HepG2 (cell line): ENCODE measurements around the gene TUBA4A. TPM values are rescaled to one million over a fixed set of nuclear protein-coding genes. Genes with fewer than 3 reads are reported as not detected.
A peak's percentile ranks its signal among the peaks of the same experiment; 100 is the strongest.

ENCODE experiments used
- ATAC-seq: fragments of 200-7000 bp; cut with Tn5 transposase; 3 replicates; pipeline ENCODE4 v1.9.1; 2020; ENCODE audit warnings: mild to moderate bottlenecking, moderate library complexity
- BruUV-seq: library from RNA; stranded (reverse); fragments of 400-500 nt; replicated peaks from 2 replicates; lab custom pipeline; 2021; lab: Mats Ljungman, UMichigan
- CTCF ChIA-PET: fragments of 300-600 bp; formaldehyde crosslinking; extraction: SDS; loops from one replicate; lab custom pipeline; 2021; ENCODE audit warnings: low total read pairs, inconsistent platforms, low intra/inter-chr PET ratio; lab: Yijun Ruan, JAX
- POLR2A ChIA-PET: fragments of 350-600 bp; sonication (Branson Sonifier 250); formaldehyde crosslinking; loops from one replicate; lab custom pipeline; 2020; ENCODE audit warnings: antibody characterized with exemption, inconsistent platforms; lab: Yijun Ruan, JAX
- DNase-seq: peaks from one replicate; pipeline ENCODE4 v3.0.0-alpha.2; 2015; ENCODE audit warnings: low spot score
- FAIRE-seq: peaks from 3 replicates; lab custom pipeline; 2011; peaks lifted over from hg19 to GRCh38; lab: Jason Lieb, UNC
- H2AFZ ChIP-seq: one replicate; pipeline ENCODE4 v1.6.1; 2011; ENCODE audit warnings: low read length, inconsistent platforms
- H3K27ac ChIP-seq: fragments of 300-600 bp; 3 replicates; pipeline ENCODE4 v1.8.0; 2011; ENCODE audit warnings: mixed run types, mild to moderate bottlenecking, mixed read lengths, low read length, inconsistent platforms; ENCODE audit not compliant: insufficient read depth; ENCODE audit errors: extremely low read length
- H3K27me3 ChIP-seq, 2 experiments: fragments of 200-600 bp in 1 of 2; 2 replicates in 1 of 2; 3 replicates in 1 of 2; pipeline versions ENCODE4 v1.6.0 to v1.8.0; 2011; ENCODE audit warnings: low read length in 2 of 2, mild to moderate bottlenecking in 2 of 2, moderate library complexity in 2 of 2, inconsistent platforms in 1 of 2; ENCODE audit not compliant: insufficient read depth in 2 of 2, control insufficient read depth in 1 of 2
- H3K36me3 ChIP-seq, 2 experiments: fragments of 200-600 bp in 1 of 2; replicated peaks in 1 of 2; 2 replicates in 1 of 2; 3 replicates in 1 of 2; pipeline versions ENCODE4 v1.5.1 to v1.8.0; 2011; ENCODE audit warnings: low read length in 2 of 2, inconsistent platforms in 1 of 2; ENCODE audit not compliant: insufficient read depth in 2 of 2, control insufficient read depth in 1 of 2
- H3K4me1 ChIP-seq: 2 replicates; pipeline ENCODE4 v1.5.1; 2012; ENCODE audit warnings: low read length, inconsistent platforms; ENCODE audit not compliant: insufficient read depth
- H3K4me2 ChIP-seq: 2 replicates; pipeline ENCODE4 v1.6.0; 2011; ENCODE audit warnings: low read depth, low read length, inconsistent platforms
- H3K4me3 ChIP-seq, 3 experiments: fragments of 200-600 bp in 1 of 3; sonication (generic), shearing (Covaris generic) in 1 of 3; replicated peaks in 1 of 3; 2 replicates each; pipeline ENCODE4 v1.5.1; 2011 to 2016; ENCODE audit warnings: low read length in 3 of 3, inconsistent platforms in 2 of 3, low read depth in 2 of 3, mild to moderate bottlenecking in 2 of 3, control low read depth in 1 of 3, mixed read lengths in 1 of 3; ENCODE audit not compliant: insufficient read depth in 1 of 3
- H3K79me2 ChIP-seq: one replicate; pipeline ENCODE4 v1.6.1; 2011; ENCODE audit warnings: low read length, inconsistent platforms; ENCODE audit not compliant: insufficient read depth
- H3K9ac ChIP-seq: 2 replicates; pipeline ENCODE4 v1.6.0; 2011; ENCODE audit warnings: mild to moderate bottlenecking, low read depth, low read length, inconsistent platforms; ENCODE audit not compliant: insufficient read depth
- H3K9me3 ChIP-seq: 2 replicates; pipeline ENCODE4 v1.5.1; 2012; ENCODE audit warnings: mild to moderate bottlenecking, low read length
- H4K20me1 ChIP-seq: 2 replicates; pipeline ENCODE4 v1.6.0; 2011; ENCODE audit warnings: inconsistent platforms, mild to moderate bottlenecking, low read length, moderate library complexity; ENCODE audit not compliant: insufficient read depth
- FIP1L1 ChIP-seq: fragments of 200-400 bp; formaldehyde crosslinking; IDR thresholded peaks from 2 replicates; pipeline ENCODE4 v1.6.1; 2018; ENCODE audit warnings: low read depth, mild to moderate bottlenecking, low read length, moderate library complexity, borderline replicate concordance; ENCODE audit not compliant: insufficient read depth
- ISX ChIP-seq: sonication (generic); formaldehyde crosslinking; conservative IDR thresholded peaks from 2 replicates; pipeline ENCODE4 v1.5.0; 2020; ENCODE audit warnings: missing genetic modification reagents
- KMT2B ChIP-seq: IDR thresholded peaks from 2 replicates; pipeline ENCODE4 v1.6.1; 2016; ENCODE audit warnings: missing genetic modification reagents, missing compliant biosample characterization
- PCBP2 ChIP-seq: fragments of 200-400 bp; formaldehyde crosslinking; optimal IDR thresholded peaks from 2 replicates; pipeline ENCODE3; 2018; ENCODE audit warnings: low read length, low read depth; ENCODE audit not compliant: poor library complexity, severe bottlenecking
- POGZ ChIP-seq: sonication (generic); formaldehyde crosslinking; IDR thresholded peaks from 2 replicates; pipeline ENCODE4 v1.4.0; 2020; ENCODE audit warnings: mild to moderate bottlenecking, missing genetic modification reagents
- SIN3B ChIP-seq: fragments of 150-350 bp; IDR thresholded peaks from 2 replicates; pipeline ENCODE4 v1.6.1; 2014; ENCODE audit warnings: low read length
- SIX4 ChIP-seq: sonication (generic); formaldehyde crosslinking; IDR thresholded peaks from 2 replicates; pipeline ENCODE4 v1.4.0; 2020; ENCODE audit warnings: missing genetic modification reagents
- SPEN ChIP-seq: sonication (generic); formaldehyde crosslinking; IDR thresholded peaks from 2 replicates; pipeline ENCODE4 v1.5.1; 2020; ENCODE audit warnings: low read depth, mild to moderate bottlenecking, missing genetic modification reagents
- TAF1 ChIP-seq: sonication (generic); formaldehyde crosslinking; IDR thresholded peaks from 2 replicates; pipeline ENCODE4 v1.4.0; 2020; ENCODE audit warnings: missing genetic modification reagents
- ZBTB7B ChIP-seq: sonication (generic); formaldehyde crosslinking; IDR thresholded peaks from 2 replicates; pipeline ENCODE4 v1.4.0; 2020; ENCODE audit warnings: missing genetic modification reagents
- ZBTB8A ChIP-seq: sonication (generic); formaldehyde crosslinking; IDR thresholded peaks from 2 replicates; pipeline ENCODE4 v1.4.0; 2020; ENCODE audit warnings: mild to moderate bottlenecking, low read depth, missing genetic modification reagents, borderline replicate concordance
- ZFP36 ChIP-seq: fragments of 150-350 bp; IDR thresholded peaks from 2 replicates; pipeline ENCODE4 v1.6.1; 2018; ENCODE audit warnings: borderline replicate concordance, low read length, low read depth; ENCODE audit not compliant: partially characterized antibody
- ZFP36L1 ChIP-seq: sonication (generic); formaldehyde crosslinking; IDR thresholded peaks from 2 replicates; pipeline ENCODE4 v1.8.0; 2022; ENCODE audit warnings: mild to moderate bottlenecking, missing genetic modification reagents, moderate library complexity
- ZNF543 ChIP-seq: sonication (generic); formaldehyde crosslinking; IDR thresholded peaks from 2 replicates; pipeline ENCODE4 v1.4.0; 2020; ENCODE audit warnings: mild to moderate bottlenecking, missing genetic modification reagents
- ZNF615 ChIP-seq: sonication (generic); formaldehyde crosslinking; IDR thresholded peaks from 2 replicates; pipeline ENCODE4 v1.5.0; 2020; ENCODE audit warnings: mild to moderate bottlenecking, missing genetic modification reagents, borderline replicate concordance
- ZNF747 ChIP-seq: sonication (generic); formaldehyde crosslinking; IDR thresholded peaks from 2 replicates; pipeline ENCODE4 v1.8.1; 2023; ENCODE audit warnings: missing genetic modification reagents, mild to moderate bottlenecking, borderline replicate concordance
- ZNF780A ChIP-seq: sonication (generic); formaldehyde crosslinking; IDR thresholded peaks from 2 replicates; pipeline ENCODE4 v1.8.0; 2022; ENCODE audit warnings: mild to moderate bottlenecking, missing genetic modification reagents, moderate library complexity
- ZNF792 ChIP-seq: IDR thresholded peaks from 2 replicates; pipeline ENCODE4 v1.6.1; 2016
- ZNF879 ChIP-seq: sonication (generic); formaldehyde crosslinking; IDR thresholded peaks from 2 replicates; pipeline ENCODE4 v1.8.1; 2023; ENCODE audit warnings: missing genetic modification reagents
- WGBS: methylation state at CpG from one replicate; pipeline ENCODE4 v1.1.6; 2017; ENCODE audit warnings: low lambda C conversion rate; 5-methylcytosine and 5-hydroxymethylcytosine counted together
- in situ Hi-C: cut with HindIII; loops from 2 replicates; pipeline ENCODE4 v1.10.0; 2017; ENCODE audit warnings: low pct_unique_long_range_greater_than_20kb; ENCODE audit not compliant: extremely low pct_ligation_motif_present
- intact Hi-C: fragments of 100-400 bp; cut with micrococcal nuclease; formaldehyde crosslinking; loops from one replicate; pipeline ENCODE4 v1.10.0; 2022; ENCODE audit not compliant: unreplicated experiment
- polyA plus RNA-seq, 8 experiments: library from polyadenylated mRNA; depleted of rRNA in 3 of 8; stranded (reverse) in 7 of 8; unstranded in 1 of 8; fragments of >200 nt; fragmentation: Illumina TruSeq in 4 of 8; extraction: Trizol in 4 of 8; gene quantifications; 2 replicates each; pipeline versions ENCODE4 v1.2.1 to v1.2.3, GENCODE V29; 2011 to 2016; ENCODE audit warnings: low read depth in 4 of 8, missing spikeins in 1 of 8, mixed read lengths in 1 of 8; ENCODE audit not compliant: insufficient read depth in 1 of 8
- total RNA-seq, 5 experiments: library from RNA; depleted of rRNA; stranded (reverse); fragments of >200 nt; fragmentation: Illumina TruSeq; extraction: Trizol; gene quantifications; 2 replicates each; pipeline ENCODE4 v1.2.3, GENCODE V29; 2016; ENCODE audit warnings: low read depth in 1 of 5
- TF ChIP-seq, protein P1 (sequence below): sonication (generic); formaldehyde crosslinking; IDR thresholded peaks from 2 replicates; pipeline ENCODE4 v1.4.0; 2020; ENCODE audit warnings: mild to moderate bottlenecking, missing genetic modification reagents
- TF ChIP-seq, protein P2 (sequence below): sonication (generic); formaldehyde crosslinking; IDR thresholded peaks from 2 replicates; pipeline ENCODE4 v1.8.1; 2023; ENCODE audit warnings: mild to moderate bottlenecking, missing genetic modification reagents

Gene TUBA4A
- total and polyA plus RNA-seq, 2 of the 13 experiments (the other 11 are each of a cell fraction or from before 2014, with no cell fraction given), result 1.3 to 12.7 TPM

DNA sequence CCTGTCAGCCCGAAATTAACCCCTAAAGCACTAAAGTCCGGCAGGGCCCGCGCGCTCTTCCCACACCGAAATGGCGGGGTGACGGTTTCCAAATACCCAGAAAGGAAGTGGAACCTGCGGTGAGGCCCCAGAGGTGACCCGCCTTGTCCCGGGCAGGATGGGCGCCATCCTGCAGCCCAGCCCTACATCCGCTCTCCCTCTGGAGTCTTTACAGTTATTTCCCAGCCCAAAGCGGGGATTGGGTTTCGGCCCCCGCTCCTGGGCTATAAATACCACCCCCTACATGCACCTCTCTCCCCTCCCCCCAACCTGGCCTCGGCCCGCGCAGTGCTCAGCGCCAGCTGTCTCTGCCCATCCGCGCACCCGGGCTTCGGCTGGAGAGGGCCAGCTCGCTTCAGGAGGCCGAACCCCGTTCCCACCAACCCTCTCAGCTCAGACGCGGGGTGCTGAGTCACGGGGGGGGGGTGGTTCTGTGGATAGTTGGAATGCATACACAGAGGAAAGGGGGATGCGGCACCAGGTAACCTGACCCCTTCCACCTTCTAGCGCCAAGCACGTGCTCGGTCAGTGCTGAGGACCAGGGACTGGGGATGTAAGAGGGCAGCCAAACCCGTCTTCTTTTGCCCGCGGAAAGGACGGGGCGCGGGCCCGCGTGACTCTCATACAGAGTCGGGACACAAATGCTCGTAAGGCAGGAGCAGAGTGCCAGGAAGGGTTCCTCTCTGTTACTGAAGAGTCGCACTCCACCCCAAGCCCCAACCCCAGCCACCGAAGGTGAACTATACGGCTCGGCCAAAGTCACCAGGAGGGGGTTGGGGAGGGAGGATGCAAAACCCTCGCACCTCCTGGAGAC is 592 bp downstream of the TUBA4A start, which contains the start of gene TUBA4B:
TSS of gene TUBA4B (plus strand) at position 344 of the 853 bp plus-strand sequence. CDS start at position 509, 165 bp downstream.
- peak within 1 kb of the TSS; percentile 46; the same call in 1 of the 2 replicates for H3K9ac ChIP-seq
- CTCF ChIA-PET, result interaction anchor here (0.6 to 1.2 kb wide), 3 partner anchors 24 to 41 kb away, joined by 3 read pairs; no protein-coding TSS in a partner anchor
- no peaks in the 10 kb centered on the region for H3K79me2 ChIP-seq
- ATAC-seq (peak; percentile 1), DNase-seq (no peak), FAIRE-seq (no peak)
- intact Hi-C loops (no loop called here), in situ Hi-C loops (no loop called here)
- no peak within 1 kb of the TSS for H2AFZ ChIP-seq
- H3K4me1 ChIP-seq, result peaks cover 63% of the 10 kb centered on the region
- peaks cover 1 to 3% of the 10 kb centered on the region in 2 experiments; a peak in 3 of 5 replicates for H3K36me3 ChIP-seq
- H3K27me3 ChIP-seq, result peaks cover 2 to 35% of the 10 kb centered on the region in 2 experiments; a peak in 4 of 5 replicates
- H3K27ac ChIP-seq, result no peak within 1 kb of the TSS
- 65% methylated on average over 43 of the region's 49 CpGs for WGBS
- H4K20me1 ChIP-seq, result no peaks in the 10 kb centered on the region
- H3K9me3 ChIP-seq, result no peaks in the 10 kb centered on the region
- peak within 1 kb of the TSS; percentile 99 for H3K4me2 ChIP-seq
- POLR2A ChIA-PET, result interaction anchor here (1.2 to 5.7 kb wide), 13 partner anchors 8 to 299 kb away, joined by 3 to 73 read pairs (median 9); partner anchors contain the start of genes CNPPD1, DNAJB2, GLB1L and STK16
- BruUV-seq, result no TSS peak
- peak within 1 kb of the TSS; percentile 62 to 83 (median 62) for H3K4me3 ChIP-seq
- TF ChIP-seq SPEN (CRISPR knock-in tag) (peak; percentile 9), ZNF543 (no peak), ZBTB8A (no peak), ZNF879 (CRISPR knock-in tag) (no peak), TAF1 (CRISPR knock-in tag) (no peak), ISX (CRISPR knock-in tag) (no peak), ZNF747 (CRISPR knock-in tag) (no peak), POGZ (CRISPR knock-in tag) (no peak), ZBTB7B (no peak), ZFP36 (no peak), SIX4 (no peak), ZFP36L1 (no peak), SIN3B (no peak), ZNF792 (CRISPR knock-in tag) (no peak), ZNF780A (CRISPR knock-in tag) (no peak), FIP1L1 (no peak), PCBP2 (no peak), KMT2B (CRISPR knock-in tag) (no peak), ZNF615 (CRISPR knock-in tag) (no peak)
- TF ChIP-seq, protein P1, sequence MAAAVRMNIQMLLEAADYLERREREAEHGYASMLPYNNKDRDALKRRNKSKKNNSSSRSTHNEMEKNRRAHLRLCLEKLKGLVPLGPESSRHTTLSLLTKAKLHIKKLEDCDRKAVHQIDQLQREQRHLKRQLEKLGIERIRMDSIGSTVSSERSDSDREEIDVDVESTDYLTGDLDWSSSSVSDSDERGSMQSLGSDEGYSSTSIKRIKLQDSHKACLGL, result no peak
- TF ChIP-seq, protein P2, sequence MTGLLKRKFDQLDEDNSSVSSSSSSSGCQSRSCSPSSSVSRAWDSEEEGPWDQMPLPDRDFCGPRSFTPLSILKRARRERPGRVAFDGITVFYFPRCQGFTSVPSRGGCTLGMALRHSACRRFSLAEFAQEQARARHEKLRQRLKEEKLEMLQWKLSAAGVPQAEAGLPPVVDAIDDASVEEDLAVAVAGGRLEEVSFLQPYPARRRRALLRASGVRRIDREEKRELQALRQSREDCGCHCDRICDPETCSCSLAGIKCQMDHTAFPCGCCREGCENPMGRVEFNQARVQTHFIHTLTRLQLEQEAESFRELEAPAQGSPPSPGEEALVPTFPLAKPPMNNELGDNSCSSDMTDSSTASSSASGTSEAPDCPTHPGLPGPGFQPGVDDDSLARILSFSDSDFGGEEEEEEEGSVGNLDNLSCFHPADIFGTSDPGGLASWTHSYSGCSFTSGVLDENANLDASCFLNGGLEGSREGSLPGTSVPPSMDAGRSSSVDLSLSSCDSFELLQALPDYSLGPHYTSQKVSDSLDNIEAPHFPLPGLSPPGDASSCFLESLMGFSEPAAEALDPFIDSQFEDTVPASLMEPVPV (CRISPR knock-in tag), result no peak
